ENCODE data around the gene CALM3.
"Not testable (repeated sequence)": the region's sequence is repeated elsewhere in the genome, so short reads cannot be mapped to it uniquely, and the experiment has no call there.

CALM3 gene

DNA sequence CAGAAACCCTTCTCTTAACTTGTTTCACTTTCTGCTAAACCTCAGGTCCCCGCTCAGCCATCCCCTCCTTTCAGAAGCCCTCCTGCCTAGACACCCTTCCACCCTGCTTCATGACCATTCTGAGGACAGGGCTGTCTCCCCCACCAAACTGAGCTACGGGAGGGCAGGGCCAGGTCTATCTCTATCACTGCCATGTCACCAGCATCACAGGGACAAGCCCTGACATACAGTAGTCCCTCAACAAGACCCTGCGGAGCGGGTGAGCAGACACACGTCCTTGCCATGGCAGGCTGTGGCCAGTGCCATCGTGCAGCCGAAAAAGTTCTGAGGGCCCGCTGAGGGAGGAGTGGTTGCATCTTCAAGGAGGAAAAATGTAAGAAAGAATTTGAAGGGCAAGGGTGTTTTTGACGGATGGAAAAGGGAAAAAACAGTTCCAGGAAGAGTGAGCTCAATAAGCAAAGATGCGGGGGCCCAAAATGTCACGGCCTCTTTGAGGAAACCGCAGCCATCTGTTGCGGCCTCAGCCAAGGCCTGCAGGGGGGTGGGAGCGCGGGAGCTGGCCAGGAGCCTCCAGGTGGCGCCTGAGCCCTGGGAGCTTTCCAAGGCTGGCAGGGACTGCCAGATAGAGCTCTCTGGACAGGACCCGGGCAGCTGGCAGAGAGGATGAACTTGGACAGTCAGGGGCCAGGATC is 15.6 kb downstream of the CALM3 start:
- no peak for DNase-seq (ENCODE audit: low spot score)

DNA sequence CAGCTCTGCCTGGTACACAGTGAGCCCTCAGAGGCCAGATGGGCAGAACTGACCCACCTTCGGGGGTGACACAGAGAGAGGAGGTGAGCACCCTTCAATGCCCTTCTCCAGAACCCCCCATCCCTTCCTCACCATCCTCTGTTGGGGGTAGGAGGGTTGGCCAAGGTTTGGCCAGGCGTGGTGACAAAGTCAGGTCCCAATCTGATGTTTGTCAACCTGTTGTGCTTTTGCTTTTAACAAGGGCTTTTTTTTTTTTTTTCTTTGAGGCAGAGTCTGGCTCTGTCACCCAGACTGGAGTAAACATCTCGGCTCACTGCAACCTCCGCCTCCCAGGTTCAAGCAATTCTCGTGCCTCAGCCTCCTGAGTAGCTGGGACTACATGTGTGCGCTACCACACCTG is 16.5 kb downstream of the CALM3 start:
- DNase-seq (ENCODE audit: low spot score): no peak

- DNase-seq (ENCODE audit: low spot score): no peak
Observed at GRCh38 chr19:46618670-46619231, 17.6 kb downstream of the CALM3 start.

DNA sequence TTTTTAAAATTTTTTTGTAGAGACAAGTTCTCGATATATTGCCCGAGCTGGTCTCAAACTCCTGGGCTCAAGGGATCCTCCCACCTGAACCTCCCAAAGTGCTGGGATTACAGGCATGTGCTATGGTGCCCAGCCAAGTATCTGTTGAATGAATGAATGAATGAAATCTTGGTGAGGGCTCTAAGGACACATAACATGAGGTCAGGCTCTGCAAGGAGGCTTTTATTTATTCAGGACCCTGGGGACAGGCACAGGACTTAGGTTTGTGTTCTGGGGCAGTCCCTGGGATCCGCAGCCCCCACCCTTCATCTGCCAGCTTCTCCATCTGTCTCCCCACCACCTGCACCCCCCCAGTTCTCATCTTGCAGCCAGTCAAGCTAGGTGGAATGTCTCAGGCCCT is 19.1 kb downstream of the CALM3 start:
- no peak for DNase-seq (ENCODE audit: low spot score)

DNA sequence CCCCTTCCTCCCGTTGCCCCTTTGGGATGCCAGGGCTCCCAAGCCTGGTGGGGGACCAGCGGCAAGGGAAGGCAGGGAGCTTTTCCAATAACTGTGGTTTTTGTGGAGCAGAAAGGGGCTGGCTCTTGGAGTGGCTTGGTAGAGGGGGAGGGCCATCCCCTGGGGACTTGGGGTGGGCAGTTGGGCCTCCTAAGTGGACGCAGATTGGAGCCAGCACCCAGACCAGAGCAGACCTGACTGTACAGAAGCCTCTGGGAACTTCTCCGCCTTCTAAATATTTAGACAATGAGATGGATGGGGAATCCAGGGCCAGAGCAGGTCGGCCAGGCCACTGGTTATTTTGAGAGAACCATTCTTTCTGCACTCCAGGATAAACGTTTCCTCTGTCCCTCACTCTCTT is 19.6 kb downstream of the CALM3 start:
- DNase-seq (ENCODE audit: low spot score): no peak

- DNase-seq (ENCODE audit: low spot score): no peak
Observed at GRCh38 chr19:46621191-46622117, 20.3 kb downstream of the CALM3 start.

DNA sequence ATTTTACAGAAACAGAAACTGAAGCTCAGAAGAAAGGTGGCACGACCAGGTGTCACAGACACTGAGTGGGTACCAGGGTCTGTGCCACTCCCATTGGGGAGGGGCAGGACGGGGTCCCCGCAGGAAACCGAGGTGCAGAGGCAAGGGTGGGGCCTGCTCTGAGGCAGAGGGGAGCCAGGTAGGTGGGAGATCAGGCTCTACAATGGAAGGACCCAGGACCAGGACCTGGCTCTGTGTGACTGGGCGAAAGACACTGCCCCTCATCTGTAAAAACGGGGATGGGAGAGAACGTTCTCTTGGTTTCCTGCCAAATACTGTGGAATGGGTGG is 21.0 kb downstream of the CALM3 start:
- DNase-seq (ENCODE audit: low spot score): no peak

- no peak for DNase-seq (ENCODE audit: low spot score)
Observed at GRCh38 chr19:46623915-46624502, 22.9 kb downstream of the CALM3 start.

DNA sequence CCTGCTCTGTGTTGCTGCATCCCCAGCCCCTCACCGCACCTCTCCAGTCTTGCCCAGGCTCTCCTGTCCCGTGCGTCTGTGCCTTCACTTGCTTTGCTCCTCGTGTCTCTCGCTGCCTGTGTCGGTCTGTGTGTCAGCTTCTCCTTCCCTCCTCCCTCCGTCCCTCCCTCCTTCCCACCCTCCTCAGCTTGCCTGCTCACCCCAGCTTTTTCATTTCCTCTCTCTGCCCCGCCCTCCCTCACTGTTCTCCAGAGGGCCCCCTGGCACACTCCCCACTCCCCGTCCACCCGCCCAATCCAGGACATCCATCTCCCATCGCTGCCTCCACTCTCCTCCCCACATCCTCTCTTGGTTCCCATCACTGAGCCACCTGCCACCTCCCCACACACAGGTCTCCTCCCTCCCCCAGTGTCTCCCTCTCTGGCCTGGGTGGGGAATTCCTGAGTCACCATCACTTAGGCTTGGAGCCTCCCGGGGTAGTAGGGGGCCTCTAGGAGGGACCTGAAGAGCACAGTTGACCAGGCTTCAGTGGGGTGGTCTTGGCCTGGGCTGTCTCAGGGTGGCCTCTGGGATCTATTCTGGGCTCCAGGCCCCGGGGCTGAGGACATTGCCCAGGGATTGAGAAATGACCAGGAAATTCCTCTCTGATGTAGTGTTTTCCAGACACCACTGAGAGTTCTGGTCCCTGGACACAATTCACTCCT is 24.0 kb downstream of the CALM3 start, which contains the start of gene PTGIR:
Gene PTGIR (minus strand): TSS at position 132 of the 704 bp plus-strand sequence. CDS start 864 bp downstream, outside the sequence.
- DNase-seq (ENCODE audit: low spot score): no peak

- DNase-seq (ENCODE audit: low spot score): no peak
Observed at GRCh38 chr19:46625731-46626130, 24.6 kb downstream of the CALM3 start.

DNA sequence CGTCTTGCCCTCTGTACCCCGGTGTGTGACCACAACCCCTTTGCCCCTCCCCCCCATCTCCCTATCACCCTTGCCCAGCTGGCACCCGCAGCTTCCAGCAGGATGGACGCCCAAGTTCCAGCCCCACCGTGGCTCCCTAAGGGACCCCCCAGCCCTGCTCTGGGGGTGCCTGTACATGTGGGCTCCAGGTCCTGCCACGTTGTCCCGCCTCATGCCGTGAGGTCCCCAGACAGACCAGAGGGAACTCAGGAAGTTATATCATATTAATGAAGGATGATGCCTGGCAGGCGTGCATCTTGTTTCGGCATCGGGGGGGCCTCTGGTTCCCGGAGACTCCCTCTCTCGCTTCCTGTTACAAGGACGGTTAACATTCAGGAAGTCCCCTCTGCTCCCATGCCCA is 25.3 kb downstream of the CALM3 start:
- DNase-seq (ENCODE audit: low spot score): no peak

- DNase-seq (ENCODE audit: low spot score): not testable (repeated sequence)
Observed at GRCh38 chr19:46628970-46629369, 27.8 kb downstream of the CALM3 start.

DNA sequence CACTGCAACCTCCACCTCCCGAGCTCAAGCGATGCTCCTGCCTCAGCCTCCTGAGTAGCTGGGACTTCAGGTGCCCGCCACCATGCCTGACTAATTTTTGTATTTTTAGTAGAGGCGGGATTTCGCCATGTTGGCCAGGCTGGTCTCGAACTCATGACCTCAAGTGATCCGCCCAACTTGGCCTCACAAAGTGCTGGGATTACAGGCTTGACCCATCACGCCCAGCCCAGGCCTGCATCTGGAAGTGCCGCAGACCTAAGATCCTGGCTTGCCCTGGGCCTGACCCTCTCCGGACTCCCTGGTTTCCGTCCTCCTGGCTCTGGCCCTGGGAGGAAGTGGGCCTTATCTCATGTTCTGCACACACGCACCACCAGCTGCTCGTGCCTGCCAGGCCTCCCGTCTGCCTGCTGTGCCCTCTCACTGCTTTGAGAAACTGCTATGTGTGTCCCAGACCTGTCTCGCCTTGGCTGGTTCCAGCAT is 28.5 kb downstream of the CALM3 start:
- no peak for DNase-seq (ENCODE audit: low spot score)

- DNase-seq (ENCODE audit: low spot score): no peak
Observed at GRCh38 chr19:46630586-46631205, 29.6 kb downstream of the CALM3 start.

DNA sequence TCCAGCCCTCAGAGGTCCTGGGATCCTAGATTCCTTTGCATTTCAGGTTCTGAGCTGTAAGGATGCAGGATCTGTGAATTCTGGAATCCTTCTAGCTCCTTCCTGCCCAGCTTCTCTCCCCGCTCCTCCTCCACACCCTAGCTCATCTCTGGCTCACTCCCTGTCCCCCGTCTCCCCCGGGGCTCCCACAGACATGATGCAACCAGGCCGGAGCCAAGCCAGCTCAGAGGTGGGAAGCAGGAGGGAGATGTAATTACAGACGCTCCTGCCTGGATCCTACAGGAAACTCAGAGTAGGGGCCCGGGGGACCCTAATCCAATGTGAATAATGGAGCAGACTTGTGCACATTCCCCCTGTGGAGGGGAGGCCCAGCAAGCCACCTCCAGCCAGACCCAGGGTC is 30.4 kb downstream of the CALM3 start:
- DNase-seq (ENCODE audit: low spot score): no peak

DNA sequence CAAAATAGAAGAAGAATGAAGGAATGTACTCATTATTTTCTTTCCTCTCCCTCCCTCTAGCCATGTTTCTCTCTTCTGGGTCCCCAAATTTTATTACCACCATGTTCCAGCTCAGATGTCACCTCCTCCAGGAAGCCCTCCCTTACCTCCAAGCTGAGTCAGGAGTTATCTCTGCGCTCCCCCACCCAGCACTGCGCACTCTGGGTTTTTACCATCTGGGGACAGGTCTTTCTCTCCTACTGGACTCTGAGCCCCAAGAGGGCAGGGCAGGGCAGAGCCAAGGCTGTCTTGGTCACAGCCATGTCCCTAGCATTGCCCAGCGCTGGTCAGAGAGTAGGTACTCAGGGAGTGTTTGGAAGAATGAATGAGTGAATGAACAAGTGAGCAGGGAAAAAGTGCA is 32.0 kb downstream of the CALM3 start:
- no peak for DNase-seq (ENCODE audit: low spot score)

GRCh38 chr19:46634045-46634655 is 33.0 kb downstream of the CALM3 start:
- peak; percentile 75 for DNase-seq (ENCODE audit: low spot score)

GRCh38 chr19:46634656-46635218 is 33.6 kb downstream of the CALM3 start:
- DNase-seq (ENCODE audit: low spot score): no peak

DNA sequence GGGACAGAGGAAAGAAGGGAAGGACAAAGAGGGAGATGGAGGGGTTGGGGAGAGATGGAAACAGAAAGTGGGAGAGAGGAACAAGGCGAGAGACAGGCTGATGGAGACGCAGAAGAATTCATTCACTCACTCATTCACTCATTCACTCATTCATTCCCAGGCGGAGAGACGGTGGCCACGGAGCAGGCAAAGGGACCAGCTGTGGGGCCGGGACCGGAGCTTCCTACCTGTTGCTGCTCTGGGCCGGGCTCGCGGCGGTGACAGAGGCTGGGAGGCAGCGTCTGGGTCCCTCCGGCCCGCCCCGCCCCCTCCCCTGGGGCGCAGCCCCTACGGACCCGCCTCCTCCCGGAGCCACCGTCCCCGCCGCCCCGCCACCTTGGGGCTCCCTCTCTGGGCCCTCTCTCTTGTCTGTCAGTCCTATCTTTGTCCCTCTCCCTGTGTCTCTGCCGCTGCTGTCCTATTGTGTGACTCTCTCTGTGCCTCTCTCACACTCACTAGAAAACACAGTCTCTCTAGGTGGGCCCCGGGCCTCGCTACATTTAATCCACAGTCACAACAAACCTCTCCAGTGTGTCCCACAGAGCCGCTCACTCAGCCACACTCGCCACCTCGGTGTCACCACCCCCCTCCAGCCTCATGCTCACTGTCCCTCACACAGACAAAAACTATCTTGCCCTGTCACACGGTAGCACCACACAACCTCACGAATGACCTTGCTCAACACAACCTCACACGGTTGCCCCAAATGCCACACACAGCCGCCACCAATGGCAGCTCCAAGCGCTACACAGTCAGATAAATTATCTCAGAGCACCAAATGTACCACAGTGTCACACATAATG is 35.0 kb downstream of the CALM3 start, which contains the start of gene GNG8:
Gene GNG8 (minus strand): TSS at position 283 of the 842 bp plus-strand sequence. CDS start 1,520 bp downstream, outside the sequence.
- no peak for DNase-seq (ENCODE audit: low spot score)
